HG02870 (cell line): ENCODE measurements around the gene OPA3.

Experiments
- ATAC-seq: cut with Tn5 transposase; IDR thresholded peaks from one replicate; pipeline ENCODE4 v1.9.1; 2021; ENCODE audit warnings: mild to moderate bottlenecking, moderate library complexity; ENCODE audit not compliant: unreplicated experiment

OPA3 gene

DNA sequence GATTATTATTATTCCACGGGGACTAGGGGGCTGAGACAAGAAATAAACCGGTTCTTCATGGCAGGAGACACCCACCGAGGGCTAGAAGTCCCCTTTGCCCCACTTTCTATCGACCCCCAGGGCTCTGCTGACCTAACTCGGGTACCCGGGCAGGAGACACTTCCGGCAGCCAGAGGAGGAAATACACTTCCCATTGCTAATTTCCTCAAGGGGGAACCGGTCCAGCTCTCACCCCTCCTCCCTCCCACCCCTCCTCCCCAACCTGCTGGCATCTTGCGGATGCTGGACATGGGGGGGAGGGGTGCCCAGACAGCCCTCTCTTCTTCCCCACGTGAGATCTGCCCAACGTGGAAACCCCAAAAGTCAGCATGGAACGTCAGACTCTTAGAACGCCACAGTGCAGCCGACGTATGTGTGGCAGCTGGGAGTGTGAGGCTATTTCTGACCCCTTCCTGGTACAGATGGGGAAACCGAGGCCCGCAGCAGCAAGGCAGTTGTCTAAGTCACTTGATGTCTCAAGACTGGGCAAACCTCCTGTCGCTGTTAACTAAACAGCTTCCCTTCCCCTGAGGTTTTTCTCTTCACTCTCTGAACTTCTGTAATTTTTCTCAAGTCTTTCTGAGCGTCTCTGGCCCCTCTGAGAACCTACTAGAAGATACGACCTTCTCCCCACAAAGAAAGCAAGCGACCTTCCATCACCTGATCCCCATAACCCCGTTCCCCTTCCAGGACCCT, 13.8 kb upstream of the OPA3 start:
- ATAC-seq = no peak

DNA sequence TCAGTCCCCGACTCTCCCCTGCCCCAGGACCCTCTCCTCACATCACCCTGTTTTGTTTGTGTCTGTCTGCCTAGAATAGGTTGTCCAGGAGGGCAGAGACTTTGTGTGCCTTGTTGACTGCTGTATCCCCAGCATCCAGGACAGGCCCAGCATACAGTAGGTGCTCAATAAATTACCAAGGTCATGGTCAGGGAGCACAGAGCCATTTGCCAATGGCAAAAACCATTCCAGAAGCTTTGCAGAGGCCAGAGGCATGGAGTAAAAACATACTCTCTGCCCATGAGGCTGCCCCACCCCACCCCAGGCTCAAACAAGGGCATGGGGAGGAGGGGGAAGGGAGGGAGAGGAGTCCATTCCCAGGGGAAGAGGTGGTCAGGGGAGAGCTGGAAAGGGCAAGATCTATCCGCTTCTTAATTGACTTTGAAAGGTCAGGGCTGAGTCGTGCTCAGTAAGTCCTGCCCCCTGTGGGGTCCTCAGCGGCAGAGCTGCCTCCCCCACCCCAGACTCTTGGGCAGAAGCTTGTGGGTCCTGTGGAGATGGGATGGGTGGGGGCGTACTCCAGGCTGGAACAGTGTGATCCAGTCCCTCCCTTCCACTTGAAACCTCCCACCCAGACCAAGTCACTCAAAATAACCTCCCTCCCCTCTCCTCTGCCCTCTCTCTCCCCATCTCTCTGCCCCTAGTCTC, 13.0 kb upstream of the OPA3 start:
- no peak for ATAC-seq

DNA sequence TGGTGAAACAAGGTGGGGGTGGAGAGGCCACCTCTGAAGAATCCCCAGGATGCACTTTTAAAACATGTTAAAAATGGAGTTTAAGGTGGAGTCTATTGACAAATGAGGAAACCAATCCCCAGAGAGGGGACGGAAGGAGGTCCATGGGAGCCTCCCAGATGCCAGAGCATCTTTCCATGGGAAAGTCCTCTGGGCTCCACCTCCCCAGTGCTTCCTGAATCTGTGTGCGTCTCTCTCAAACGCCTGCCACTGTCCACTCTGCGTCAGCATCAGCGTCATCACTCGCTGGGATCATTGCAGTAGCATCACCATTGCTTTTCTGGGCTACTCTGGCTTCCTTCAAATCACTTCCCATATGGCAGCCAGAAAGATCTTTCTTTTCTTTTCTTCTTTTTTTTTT, 11.2 kb upstream of the OPA3 start:
- ATAC-seq = no peak

DNA sequence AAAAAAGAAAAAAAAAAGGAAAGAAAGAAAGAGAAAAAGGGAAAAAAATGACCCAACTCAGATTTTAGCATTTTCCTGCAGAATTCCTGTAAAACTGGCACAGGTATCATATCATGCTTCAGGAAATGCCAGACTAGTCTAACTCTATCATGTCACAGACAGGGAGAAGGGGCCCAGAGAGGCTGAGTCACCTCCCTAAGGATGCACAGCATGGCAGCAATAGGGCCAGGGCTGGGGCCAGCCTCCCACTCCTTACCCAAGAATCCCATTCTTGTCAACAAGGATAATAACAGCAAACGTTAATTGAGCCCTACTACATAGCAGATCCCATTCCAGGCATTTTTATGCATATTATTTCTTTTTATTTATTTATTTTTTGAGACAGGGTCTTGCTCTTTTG, 8.9 kb upstream of the OPA3 start:
- ATAC-seq = no peak

DNA sequence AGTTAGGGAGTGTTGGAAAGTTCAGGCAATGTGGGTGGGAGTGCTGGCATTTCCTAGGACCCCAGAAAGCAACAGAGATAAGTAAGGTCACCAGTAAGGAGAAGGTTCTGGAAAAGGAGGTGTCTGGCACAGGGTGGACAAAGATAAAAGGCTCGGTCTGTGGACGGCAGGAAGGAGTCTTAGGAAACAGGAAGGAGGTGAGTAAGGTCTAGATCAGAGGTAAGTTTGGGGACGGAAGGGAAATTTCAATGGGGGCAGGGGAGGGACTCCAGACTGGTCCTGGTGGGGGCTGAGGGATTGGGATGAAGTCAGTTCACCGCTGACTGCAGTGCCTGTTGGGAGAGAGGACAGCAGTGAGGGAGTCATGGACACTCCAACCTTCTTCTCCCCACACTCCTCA, 7.8 kb upstream of the OPA3 start:
- ATAC-seq = no peak

DNA sequence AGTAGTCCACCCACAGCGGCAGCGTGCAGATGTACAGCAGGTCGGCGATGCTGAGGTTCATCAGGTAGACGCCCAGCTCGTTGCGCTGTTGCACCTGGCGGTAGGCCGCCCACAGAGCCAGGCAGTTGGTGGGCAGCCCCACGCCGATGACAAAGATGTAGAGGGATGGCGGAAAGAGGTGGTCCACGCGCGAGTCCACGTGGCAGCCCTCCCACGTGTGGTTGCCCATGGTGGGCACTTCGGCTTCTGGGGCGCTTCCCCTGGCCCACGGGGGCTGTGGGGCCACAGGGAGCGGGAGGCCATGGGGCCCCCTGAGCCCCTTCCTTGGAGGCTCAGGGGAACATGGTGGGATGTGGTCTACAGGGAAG, 7.0 kb upstream of the OPA3 start:
- no peak for ATAC-seq

DNA sequence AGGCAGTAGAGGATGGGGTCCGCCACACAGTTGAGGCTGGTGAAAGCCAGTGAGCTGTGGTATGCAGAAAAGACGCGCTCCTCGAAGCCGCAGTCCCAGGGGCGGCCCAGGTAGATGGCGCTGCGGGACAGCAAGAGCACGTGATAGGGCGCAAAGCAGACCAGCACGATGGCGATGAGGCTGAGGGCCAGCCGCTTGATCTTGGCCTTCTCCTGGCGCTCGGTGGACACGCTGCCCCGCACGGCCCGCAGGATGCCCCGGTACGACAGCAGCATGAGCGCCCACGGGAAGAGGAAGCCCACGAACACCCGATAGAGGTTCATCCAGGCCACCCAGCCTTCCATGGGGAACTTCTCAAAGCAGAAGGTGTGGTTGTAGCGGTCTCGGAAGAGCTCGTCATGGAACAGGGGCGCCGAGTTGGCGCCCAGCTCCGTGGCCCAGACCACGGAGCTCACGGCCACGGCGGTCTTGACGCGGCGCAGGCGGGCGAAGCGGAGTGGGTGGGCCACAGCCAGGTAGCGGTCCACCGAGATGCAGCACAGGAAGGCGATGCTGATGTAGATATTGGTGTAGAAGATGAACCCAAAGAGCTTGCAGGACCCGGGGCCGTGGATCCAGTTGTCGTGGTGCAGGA, 6.5 kb upstream of the OPA3 start:
- ATAC-seq = no peak

DNA sequence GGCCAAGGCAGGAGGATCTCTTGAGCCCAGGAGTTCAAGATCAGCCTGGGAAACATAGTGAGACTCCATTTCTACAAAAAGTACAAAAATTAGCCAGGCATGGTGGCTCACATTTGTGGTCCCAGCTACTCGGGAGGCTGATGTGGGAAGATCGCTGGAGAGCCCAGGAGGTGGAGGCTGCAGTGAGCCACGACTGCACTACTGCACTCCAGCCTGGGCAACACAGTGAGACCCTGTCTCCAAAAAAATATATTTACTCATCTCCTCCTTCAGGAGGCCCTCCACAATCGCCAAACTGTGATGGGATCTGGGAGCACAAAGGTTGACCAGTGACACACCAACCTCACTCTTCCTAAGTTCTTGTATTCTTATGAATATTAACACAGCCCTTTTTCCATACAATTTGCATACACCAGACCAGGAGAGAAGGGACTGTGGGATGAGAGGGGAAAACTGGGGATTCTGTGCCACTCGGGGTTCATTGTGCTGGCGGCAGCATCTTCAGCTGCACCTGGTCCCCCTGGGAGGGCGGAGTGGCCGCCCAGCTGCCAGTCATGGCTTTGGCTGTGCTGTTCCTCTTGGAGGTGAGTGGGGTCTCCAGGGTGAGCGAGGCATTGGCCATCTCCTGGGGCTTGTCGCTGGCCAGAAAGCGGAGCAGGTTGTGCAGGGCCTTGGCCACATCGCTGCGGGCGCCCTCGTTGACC, 5.8 kb upstream of the OPA3 start:
- no peak for ATAC-seq

DNA sequence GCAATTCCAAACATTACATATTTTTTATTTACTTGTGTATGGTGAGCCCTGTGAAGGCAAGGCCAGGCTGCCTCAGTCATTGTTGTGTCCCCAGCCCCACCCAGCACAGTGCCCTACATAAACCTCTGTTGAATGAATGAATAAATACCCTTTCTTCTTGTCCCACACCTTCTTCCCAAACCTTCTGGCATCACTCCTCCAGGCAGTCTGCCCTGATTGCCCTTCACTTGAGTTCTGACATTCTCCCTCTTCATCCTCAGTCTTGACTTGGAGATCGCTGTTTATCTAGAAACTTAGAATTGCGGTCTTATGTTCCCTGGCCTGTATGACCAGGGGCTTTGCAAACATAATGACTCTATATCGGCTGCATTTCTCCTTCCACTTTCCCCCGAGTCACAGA, 5.2 kb upstream of the OPA3 start:
- no peak for ATAC-seq

DNA sequence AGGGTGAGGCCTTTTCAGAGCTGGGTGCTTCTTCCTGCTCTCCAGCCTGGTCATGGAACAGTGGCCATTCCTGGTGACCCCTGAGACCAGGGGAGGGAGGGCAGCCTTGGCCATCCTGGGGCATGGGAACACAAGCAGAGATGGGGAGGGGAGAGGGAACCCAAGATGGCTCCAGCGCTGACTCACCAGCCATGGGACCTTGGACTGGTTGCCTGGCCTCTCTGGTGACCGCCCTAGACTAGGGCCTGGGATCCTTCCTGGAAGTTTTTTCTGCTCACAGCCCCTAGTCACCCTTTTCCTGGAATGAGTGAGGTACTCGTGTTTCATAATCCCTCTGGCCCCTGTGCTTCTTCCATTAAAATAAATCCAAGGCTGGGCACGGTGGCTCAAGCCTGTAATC, 3.3 kb upstream of the OPA3 start:
- ATAC-seq = no peak

DNA sequence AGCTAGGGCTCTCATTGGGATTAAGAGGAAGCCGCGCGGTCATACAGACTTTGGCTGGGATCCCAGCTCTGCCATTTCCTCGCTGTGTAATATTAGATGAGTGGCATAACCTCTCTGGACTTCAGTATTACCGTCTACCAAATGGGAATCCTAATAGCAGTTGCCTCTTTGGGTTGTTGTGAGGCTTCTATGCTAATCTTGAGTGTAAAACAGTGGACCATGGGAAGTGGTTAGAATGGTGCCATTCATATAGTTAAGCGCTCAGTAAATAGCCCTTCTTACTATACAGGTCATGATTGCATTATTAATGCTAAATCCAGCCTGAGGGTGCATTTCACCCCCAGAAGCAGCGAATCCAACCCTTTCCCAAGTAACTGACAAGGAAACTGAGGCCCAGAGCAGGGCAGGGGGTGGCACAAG, 566 bp upstream of the OPA3 start:
- ATAC-seq = no peak

DNA sequence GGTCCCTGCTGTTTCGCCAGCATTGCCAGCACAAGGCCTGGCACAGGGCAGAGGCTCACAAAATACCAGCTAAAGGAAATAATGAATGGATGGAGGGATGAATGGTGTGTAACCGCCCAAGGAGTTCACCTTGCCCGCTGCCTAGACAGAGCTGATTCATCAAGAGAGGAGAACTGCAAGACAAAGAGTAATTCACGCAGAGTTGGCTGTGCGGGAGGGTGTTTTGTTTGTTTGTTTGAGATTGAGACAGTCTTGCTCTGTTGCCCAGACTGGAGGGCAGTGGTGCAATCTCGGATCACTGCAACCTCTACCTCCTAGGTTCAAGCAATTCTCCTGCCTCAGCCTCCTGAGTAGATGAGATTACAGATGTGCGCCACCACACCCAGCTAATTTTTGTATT, 3.0 kb downstream of the OPA3 start:
- no peak for ATAC-seq

DNA sequence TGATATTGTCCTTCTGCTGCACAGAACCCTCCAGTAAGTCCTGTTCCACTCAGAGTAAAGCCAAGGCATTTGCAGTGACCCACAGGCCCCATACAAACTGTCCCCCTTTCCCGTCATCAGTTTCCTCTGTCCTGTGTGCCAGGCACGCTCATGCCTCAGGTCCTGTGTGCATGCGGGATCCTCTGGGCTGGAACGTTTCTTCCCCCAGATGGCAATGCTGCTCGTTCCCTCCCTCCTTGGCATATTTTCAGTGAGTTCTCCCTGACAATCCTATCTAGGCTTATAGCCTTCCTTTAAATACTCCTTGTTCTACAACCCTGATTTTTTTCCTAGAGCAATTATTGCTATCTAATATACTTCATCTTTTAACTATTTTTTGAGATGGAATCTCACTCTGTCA, 5.7 kb downstream of the OPA3 start:
- no peak for ATAC-seq

DNA sequence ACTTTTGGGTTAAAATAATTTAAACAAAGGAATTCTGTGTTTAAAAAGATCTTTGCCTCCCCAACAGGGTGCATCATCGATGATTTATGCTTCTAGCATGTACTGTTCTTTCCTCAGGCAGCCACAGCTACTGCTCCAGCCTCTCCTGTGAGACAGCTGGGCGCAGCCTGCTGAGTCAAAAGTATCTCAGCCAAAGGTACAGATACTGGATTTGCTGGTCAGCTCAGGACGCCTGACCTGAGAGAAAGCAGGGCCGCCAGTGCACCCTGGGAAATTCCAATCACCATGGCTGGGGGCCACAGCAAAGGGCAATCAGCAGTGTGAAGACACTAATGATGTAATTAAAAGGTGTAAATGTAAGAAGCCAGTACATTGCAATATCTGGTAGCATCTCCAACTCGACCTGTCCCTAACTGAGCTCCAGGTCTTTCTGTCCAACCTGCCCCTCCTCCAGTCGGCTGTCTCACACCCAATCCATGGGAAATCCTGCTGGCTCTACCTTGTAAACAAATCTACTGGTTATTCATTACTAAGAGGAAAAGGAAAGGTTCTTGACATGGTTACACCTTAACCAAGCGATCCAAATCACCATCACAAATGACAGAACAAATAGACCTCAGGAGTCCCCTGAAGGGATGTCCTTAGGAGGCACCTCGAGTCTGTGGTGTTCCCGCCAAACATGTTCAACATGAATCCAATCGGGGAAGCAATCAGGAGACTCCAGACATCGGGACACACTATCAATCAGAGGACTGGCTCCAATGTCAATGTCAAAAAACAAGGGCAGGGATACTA, 7.3 kb downstream of the OPA3 start:
- no peak for ATAC-seq

DNA sequence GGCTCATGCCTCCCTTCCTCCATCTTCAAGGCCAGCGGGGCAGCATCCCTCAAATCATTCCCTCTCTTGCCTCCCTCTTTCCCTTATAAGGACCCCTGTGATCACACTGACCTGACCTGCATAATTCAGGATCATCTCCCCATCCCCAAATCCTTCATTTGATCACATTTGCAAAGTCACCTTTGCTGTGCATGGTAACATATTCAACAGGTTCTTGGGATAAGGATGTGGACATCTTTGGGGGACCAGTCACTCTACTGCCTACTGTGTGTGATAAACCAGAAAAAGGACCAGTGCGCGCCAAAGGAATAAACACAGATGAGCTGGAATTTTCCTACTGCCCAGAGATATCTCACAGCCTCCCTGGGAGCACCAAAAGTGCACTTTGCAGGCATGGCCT, 7.9 kb downstream of the OPA3 start:
- ATAC-seq = no peak

DNA sequence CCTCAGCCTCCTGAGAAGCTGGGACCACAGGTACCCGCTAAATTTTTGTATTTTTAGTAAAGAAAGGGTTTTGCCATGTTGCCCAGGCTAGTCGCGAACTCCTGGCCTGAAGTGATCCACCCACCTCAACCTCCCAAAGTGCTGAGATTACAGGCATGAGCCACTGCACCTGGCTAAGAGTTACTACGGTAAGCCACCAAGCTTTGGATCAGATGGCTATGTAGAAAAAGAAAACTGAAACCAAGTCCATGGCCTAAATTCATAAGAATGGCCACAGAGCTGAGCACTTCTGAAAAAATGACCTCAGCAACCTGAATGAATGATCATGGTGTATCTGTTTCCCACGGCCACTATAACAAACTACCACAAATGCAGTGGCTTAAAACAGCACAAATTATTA, 9.4 kb downstream of the OPA3 start:
- no peak for ATAC-seq

DNA sequence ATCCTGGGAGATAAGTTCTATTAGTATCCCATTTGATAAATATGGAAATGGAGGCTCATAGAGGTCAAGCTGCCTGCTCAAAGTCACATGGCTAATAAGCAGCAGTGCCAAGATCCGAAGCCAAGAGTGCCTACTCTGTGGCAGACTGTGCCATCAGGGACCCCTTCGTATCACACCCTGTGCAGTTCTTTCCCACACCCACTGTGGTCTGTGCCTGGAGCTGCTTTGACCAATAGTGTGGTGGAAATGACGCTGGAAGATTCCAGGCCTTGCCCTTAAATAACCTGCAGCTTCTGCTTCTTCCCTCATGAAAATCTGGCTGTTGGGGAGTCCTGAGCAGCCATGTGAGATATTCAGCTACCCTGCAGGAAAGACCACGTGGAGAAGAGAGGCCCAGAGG, 10.1 kb downstream of the OPA3 start:
- no peak for ATAC-seq

DNA sequence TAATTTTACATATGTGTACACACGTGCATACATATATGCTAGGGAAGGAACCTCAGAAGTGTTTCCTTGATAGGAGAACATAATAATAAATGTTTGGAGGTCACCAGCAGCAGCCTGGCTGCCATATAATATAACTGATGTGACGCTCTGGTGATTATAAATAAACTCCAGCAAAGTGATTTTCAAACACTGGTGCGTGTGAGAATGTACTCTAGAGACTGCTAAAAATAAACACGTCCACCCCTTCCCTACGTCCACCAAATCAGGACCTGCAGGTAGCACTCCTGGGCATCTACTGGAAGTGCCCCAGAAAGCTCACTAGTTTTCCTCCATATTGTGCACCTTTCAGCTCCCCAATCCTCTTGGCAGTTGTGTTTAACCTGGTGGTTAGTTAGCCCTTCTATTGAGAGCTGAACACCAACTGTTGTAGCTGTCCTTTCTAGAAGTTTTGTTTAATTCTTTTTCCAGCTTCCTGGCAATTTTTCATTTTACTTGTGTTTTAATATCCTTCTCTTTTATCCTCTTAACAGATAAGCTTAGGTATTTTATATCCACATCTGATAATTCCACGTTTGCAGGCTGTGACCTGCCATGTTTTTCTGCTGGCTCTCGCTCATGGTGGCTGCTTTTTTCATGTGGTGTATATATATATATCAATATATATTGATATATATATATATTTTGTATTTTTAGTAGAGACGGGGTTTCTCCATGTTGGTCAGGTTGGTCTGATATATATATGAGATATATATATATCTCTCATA, 13.0 kb downstream of the OPA3 start:
- ATAC-seq = no peak

DNA sequence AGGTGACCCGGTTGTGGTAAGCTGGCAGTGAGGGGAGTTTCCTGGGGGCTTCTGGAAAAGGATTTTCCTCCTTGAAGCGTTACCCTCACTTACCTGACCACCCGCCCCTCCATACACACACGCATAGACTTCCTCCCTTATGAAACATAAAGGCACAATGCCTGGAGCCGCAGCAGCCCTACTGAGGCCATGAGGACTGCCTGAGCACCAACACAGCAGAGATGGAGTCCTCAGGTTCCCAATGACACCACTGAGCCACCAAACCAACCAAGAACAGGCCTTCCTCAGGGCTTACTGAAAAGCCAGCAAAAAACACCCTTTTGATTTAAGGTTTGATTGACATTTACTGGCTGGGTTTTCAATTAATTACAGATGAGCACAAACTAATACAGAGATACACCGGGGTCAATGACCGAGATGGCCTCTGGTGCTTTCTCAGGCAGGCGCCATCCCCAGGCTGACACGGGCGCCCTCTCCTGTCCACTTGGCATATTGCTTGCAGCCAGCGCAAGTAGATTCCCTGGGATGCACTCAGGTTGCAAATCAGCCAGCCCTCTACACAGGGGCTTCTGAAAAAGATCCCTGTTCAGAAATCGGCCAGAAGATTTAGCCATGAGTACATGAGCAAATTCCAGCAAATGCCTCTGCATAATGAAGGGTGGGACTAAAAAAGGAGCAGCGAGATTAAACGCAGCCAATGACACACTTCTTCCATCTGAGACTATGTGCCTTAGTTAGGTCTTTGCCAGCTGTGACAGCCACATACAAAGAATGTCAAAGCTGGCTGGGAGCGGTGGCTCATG, 14.8 kb downstream of the OPA3 start:
- ATAC-seq = no peak
